OCI-LY1 (cell line): ENCODE measurements around the gene SOX13.

Experiments
- CTCF ChIP-seq: fragments of 200-600 bp; sonication (generic), shearing (Covaris generic); IDR thresholded peaks from 2 replicates; pipeline ENCODE4 v1.5.1; 2017; ENCODE audit warnings: mild to moderate bottlenecking, antibody characterized with exemption, low read length, moderate library complexity, mixed read lengths
- EZH2 ChIP-seq: fragments of 200-600 bp; sonication (generic), shearing (Covaris generic); IDR thresholded peaks from 2 replicates; pipeline ENCODE4 v1.8.0; 2017; ENCODE audit warnings: borderline replicate concordance, mixed run types, mild to moderate bottlenecking, antibody characterized with exemption, low read length, moderate library complexity, mixed read lengths

- TF ChIP-seq CTCF, result no peak
- no peak for TF ChIP-seq EZH2
Measured at GRCh38 chr1:204102739-204103430, 30.0 kb downstream of the SOX13 start.
